Uterus (tissue), 4 donors: ENCODE data around the gene FBXW12. TPM values are rescaled to one million over a fixed set of nuclear protein-coding genes. Genes with fewer than 3 reads are reported as not detected.

Experiments used
- DNase-seq, 2 donors: peaks; one replicate each; pipeline ENCODE4 v3.0.0-alpha.2; 2019 to 2020
- H3K27ac ChIP-seq, 2 donors: fragments of 200-600 bp; sonication (generic); 1 replicate in 1 of 2; 2 replicates in 1 of 2; pipeline ENCODE4 v1.5.1; 2016 to 2018
- H3K27me3 ChIP-seq, 2 donors: fragments of 200-600 bp; sonication (generic); one replicate each; pipeline ENCODE4 v1.5.1; 2018 to 2019; ENCODE audit warnings: control low read depth in 1 of 2
- H3K36me3 ChIP-seq, 2 donors: fragments of 200-600 bp; sonication (generic); one replicate each; pipeline ENCODE4 v1.5.1; 2019; ENCODE audit warnings: control low read depth in 1 of 2
- H3K4me1 ChIP-seq, 2 donors: fragments of 200-600 bp; sonication (generic); one replicate each; pipeline ENCODE4 v1.5.1; 2018 to 2019; ENCODE audit warnings: control low read depth in 1 of 2
- H3K4me3 ChIP-seq, 2 donors: fragments of 200-600 bp; sonication (generic); 1 replicate in 1 of 2; 2 replicates in 1 of 2; pipeline ENCODE4 v1.5.1; 2018 to 2019; ENCODE audit warnings: mild to moderate bottlenecking in 1 of 2
- H3K9me3 ChIP-seq, 2 donors: fragments of 200-600 bp; sonication (generic); one replicate each; pipeline ENCODE4 v1.5.1; 2019; ENCODE audit warnings: control low read depth in 1 of 2
- POLR2A ChIP-seq, 2 donors: fragments of 450-650 bp; IDR thresholded peaks; one replicate each; pipeline ENCODE4 v1.6.1; 2016; ENCODE audit warnings: antibody characterized with exemption in 2 of 2, mild to moderate bottlenecking in 1 of 2, moderate library complexity in 1 of 2
- intact Hi-C: fragments of 100-400 bp; cut with DNase I; formaldehyde crosslinking; loops from one replicate; pipeline ENCODE4 v1.15.1; 2023; ENCODE audit warnings: low total_unique reads
- total RNA-seq, 4 donors: library from RNA; depleted of rRNA in 3 of 4; stranded (reverse); fragments of >200 nt in 3 of 4; gene quantifications; one replicate each; pipeline versions ENCODE4 v1.1.0 to v1.2.4, GENCODE V29; 2014 to 2023
- TF ChIP-seq, protein P1 (sequence below), 4 experiments: fragments of 200-600 bp in 2 of 4; fragments of 450-650 bp in 2 of 4; sonication (generic) in 2 of 4; IDR thresholded peaks; one replicate each; pipeline ENCODE4 v1.5.1; 2016 to 2019; ENCODE audit warnings: antibody characterized with exemption in 4 of 4, mild to moderate bottlenecking in 2 of 4, moderate library complexity in 1 of 4
- donor health status: DM: yes; HTN: yes; CAD: no.

FBXW12 gene
- total RNA-seq, 4 donors from 2014 or later: 0.37 to 0.55 TPM; not detected in 2

DNA sequence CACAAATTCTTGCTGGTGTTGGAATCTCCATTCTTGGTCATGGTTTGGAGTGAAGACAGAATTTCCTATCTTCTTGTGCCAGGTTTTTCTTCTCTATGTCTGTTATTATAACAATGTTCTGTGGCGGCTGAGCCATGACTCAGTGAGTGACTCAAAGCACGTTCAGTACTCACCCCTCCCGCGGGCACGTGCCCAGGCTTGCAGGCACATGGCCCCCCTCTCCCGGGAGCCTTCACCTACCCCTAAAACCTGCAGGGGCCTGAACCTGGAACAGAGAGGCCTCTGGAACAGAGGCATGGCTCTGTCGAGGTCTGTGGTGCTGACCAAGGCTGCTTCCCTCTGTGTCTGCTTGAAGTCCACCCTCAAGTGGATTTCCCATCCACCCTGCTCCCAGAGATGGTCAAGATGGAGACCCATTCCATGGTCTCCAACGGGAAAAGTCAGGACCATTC, 30.3 kb downstream of the FBXW12 start:
- H3K4me1 ChIP-seq: peaks cover 0 to 11% of the 10 kb centered on the region in 2 donors
- H3K36me3 ChIP-seq: no peaks in the 10 kb centered on the region
- H3K27me3 ChIP-seq: no peaks in the 10 kb centered on the region
- H3K4me3 ChIP-seq: no peak overlapping the region
- intact Hi-C loops: no loop called here
- TF ChIP-seq, protein P1, sequence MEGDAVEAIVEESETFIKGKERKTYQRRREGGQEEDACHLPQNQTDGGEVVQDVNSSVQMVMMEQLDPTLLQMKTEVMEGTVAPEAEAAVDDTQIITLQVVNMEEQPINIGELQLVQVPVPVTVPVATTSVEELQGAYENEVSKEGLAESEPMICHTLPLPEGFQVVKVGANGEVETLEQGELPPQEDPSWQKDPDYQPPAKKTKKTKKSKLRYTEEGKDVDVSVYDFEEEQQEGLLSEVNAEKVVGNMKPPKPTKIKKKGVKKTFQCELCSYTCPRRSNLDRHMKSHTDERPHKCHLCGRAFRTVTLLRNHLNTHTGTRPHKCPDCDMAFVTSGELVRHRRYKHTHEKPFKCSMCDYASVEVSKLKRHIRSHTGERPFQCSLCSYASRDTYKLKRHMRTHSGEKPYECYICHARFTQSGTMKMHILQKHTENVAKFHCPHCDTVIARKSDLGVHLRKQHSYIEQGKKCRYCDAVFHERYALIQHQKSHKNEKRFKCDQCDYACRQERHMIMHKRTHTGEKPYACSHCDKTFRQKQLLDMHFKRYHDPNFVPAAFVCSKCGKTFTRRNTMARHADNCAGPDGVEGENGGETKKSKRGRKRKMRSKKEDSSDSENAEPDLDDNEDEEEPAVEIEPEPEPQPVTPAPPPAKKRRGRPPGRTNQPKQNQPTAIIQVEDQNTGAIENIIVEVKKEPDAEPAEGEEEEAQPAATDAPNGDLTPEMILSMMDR (IDR thresholded peaks at IDR 0.05): no peak
- no peak for TF ChIP-seq POLR2A (IDR thresholded peaks at IDR 0.05)
- DNase-seq: peak; percentile 88 to 95
- H3K9me3 ChIP-seq: no peaks in the 10 kb centered on the region
- peak overlapping the region; percentile 88 to 90 for H3K27ac ChIP-seq

DNA sequence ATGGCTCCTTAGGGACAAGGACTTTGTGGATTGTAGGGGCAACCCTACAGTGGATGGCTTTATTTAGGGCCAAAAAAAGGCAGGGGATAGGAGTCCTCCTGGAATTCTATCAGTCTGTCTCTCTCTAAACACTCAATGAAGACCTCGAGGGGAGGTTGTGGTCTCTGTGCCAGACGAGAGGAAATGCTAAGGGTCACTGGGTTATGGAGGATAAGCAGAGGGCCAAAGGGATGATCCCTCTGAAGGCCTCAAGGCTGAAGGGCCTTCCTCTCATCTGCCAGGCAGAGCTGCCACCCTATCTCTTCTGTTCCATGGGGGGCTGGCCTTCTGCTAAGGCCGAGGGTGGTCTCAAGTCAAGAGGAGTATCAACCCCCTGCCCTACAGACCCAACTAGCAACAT, 30.9 kb downstream of the FBXW12 start:
- Histone ChIP-seq H3K4me3 (no peak overlapping the region), H3K9me3 (no peaks in the 10 kb centered on the region), H3K36me3 (no peaks in the 10 kb centered on the region), H3K27ac (peak overlapping the region; percentile 88 to 90), H3K27me3 (no peaks in the 10 kb centered on the region), H3K4me1 (peaks cover 0 to 11% of the 10 kb centered on the region in 2 donors)
- intact Hi-C loops: no loop called here
- TF ChIP-seq POLR2A (IDR thresholded peaks at IDR 0.05): no peak
- TF ChIP-seq, protein P1 (IDR thresholded peaks at IDR 0.05): no peak
- peak in 1 of 2 donors; percentile 13 for DNase-seq

GRCh38 chr3:48403533-48404439, 31.8 kb downstream of the FBXW12 start:
- intact Hi-C loops: no loop called here
- TF ChIP-seq, protein P1 (IDR thresholded peaks at IDR 0.05): no peak
- TF ChIP-seq POLR2A (IDR thresholded peaks at IDR 0.05): no peak
- no peaks in the 10 kb centered on the region for H3K36me3 ChIP-seq
- H3K27ac ChIP-seq: peak overlapping the region; percentile 88 to 90
- H3K4me1 ChIP-seq: peaks cover 0 to 11% of the 10 kb centered on the region in 2 donors
- H3K9me3 ChIP-seq: no peaks in the 10 kb centered on the region
- H3K4me3 ChIP-seq: no peak overlapping the region
- peak; percentile 13 for DNase-seq
- no peaks in the 10 kb centered on the region for H3K27me3 ChIP-seq

DNA sequence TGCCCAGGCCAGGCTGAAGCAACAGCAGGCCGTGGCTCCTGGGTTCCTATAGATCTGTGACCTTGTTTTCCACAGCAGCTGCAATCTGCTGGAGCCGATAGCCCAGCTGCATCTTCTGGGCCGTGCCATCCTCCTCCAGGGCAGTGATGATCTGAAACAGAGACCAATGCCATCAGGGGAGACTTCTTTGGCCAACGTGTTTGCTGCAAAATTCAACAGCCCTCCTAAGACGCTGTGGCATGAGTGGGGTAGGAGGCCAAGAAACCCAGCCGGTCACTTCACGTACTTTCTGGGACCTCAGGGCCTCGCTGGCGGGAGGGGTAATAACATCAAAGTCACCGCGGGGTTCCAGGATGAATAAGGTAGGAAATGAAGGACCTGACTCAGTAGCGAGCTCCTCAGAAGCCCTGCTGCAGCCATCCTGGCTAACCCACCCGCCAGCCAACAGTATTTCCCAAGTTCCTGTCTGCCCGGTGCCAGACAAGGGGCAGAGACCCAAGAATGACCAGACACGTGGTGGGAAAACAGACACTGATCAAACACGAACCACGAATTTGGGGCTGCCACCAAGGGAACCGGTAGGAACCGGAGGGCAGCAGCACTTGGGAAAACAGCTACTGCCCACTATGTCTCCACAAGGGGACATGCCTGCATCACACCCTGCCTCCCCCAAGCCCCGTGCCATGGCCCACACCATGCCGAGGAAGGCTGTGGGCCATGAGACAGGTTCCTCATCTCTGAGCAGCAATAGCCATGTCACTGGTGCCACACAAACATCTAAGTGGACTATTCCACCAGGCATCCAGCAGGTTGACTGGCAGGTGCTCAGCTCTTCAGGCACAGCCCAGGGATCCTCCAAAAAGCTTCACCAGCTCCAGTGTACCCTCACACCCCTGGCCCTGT, 32.7 kb downstream of the FBXW12 start:
- H3K4me1 ChIP-seq: peaks cover 0 to 11% of the 10 kb centered on the region in 2 donors
- DNase-seq: peak; percentile 12 to 14
- intact Hi-C loops: no loop called here
- H3K27ac ChIP-seq: peak overlapping the region; percentile 88 to 90
- no peak overlapping the region for H3K4me3 ChIP-seq
- no peaks in the 10 kb centered on the region for H3K27me3 ChIP-seq
- TF ChIP-seq, protein P1 (IDR thresholded peaks at IDR 0.05): no peak
- TF ChIP-seq POLR2A (IDR thresholded peaks at IDR 0.05): no peak
- H3K36me3 ChIP-seq: no peaks in the 10 kb centered on the region
- no peaks in the 10 kb centered on the region for H3K9me3 ChIP-seq
